CD4-positive, alpha-beta T cell treated with Interleukin-12 subunit alpha and Interleukin-12 subunit beta, for 1 hour (primary cell): ENCODE measurements around the gene GTPBP2.
"Not testable (repeated sequence)": the region's sequence is repeated elsewhere in the genome, so short reads cannot be mapped to it uniquely, and the experiment has no call there.

Experiments
- DNase-seq: peaks from one replicate; pipeline ENCODE4 v3.0.0-alpha.2; 2020

Gene GTPBP2

GRCh38 chr6:43658161-43658560 is 29.1 kb upstream of the GTPBP2 start:
- DNase-seq, result no peak

GRCh38 chr6:43657221-43657802 is 28.2 kb upstream of the GTPBP2 start:
- no peak for DNase-seq

- DNase-seq, result not testable (repeated sequence)
These were observed 23.8 kb upstream of the GTPBP2 start for GRCh38 chr6:43652822-43653221.

- DNase-seq, result no peak
These were observed 19.2 kb upstream of the GTPBP2 start for GRCh38 chr6:43648248-43648647.

- no peak for DNase-seq
These were observed 18.5 kb upstream of the GTPBP2 start for GRCh38 chr6:43647613-43648012.

- no peak for DNase-seq
These were observed 16.5 kb upstream of the GTPBP2 start for GRCh38 chr6:43645613-43645964.

GRCh38 chr6:43644940-43645612 is 16.0 kb upstream of the GTPBP2 start, which contains the start of gene RSPH9:
Gene RSPH9, plus strand, starts transcription at chr6:43645036. Its CDS starts 63 bp downstream, at chr6:43645099.
- peak; percentile 75 for DNase-seq

GRCh38 chr6:43639984-43640800 is 11.1 kb upstream of the GTPBP2 start:
- no peak for DNase-seq

- peak; percentile 10 for DNase-seq
These were observed 7.2 kb upstream of the GTPBP2 start for GRCh38 chr6:43636308-43636659.

- DNase-seq, result peak; percentile 83
These were observed 6.6 kb upstream of the GTPBP2 start, which contains the start of gene MAD2L1BP for GRCh38 chr6:43635387-43636307. Gene MAD2L1BP, plus strand, starts transcription at chr6:43635840. Its CDS starts 36 bp downstream, at chr6:43635876.

GRCh38 chr6:43634702-43635303 is 5.7 kb upstream of the GTPBP2 start:
- DNase-seq, result no peak

- DNase-seq, result not testable (repeated sequence)
These were observed 3.9 kb upstream of the GTPBP2 start for GRCh38 chr6:43633002-43633401.

- no peak for DNase-seq
These were observed 2.0 kb upstream of the GTPBP2 start for GRCh38 chr6:43630980-43631619.

- DNase-seq, result peak; percentile 95
These were observed 639 bp upstream of the GTPBP2 start for GRCh38 chr6:43629505-43630300.

GRCh38 chr6:43628393-43629103 is 516 bp downstream of the GTPBP2 start:
- peak; percentile 66 for DNase-seq

- no peak for DNase-seq
These were observed 1.8 kb downstream of the GTPBP2 start for GRCh38 chr6:43627008-43627825.

GRCh38 chr6:43625393-43625992 is 3.6 kb downstream of the GTPBP2 start:
- DNase-seq, result no peak

GRCh38 chr6:43624786-43625288 is 4.2 kb downstream of the GTPBP2 start:
- no peak for DNase-seq
